ENCODE measurements around the gene MAPKAP1.

DNA sequence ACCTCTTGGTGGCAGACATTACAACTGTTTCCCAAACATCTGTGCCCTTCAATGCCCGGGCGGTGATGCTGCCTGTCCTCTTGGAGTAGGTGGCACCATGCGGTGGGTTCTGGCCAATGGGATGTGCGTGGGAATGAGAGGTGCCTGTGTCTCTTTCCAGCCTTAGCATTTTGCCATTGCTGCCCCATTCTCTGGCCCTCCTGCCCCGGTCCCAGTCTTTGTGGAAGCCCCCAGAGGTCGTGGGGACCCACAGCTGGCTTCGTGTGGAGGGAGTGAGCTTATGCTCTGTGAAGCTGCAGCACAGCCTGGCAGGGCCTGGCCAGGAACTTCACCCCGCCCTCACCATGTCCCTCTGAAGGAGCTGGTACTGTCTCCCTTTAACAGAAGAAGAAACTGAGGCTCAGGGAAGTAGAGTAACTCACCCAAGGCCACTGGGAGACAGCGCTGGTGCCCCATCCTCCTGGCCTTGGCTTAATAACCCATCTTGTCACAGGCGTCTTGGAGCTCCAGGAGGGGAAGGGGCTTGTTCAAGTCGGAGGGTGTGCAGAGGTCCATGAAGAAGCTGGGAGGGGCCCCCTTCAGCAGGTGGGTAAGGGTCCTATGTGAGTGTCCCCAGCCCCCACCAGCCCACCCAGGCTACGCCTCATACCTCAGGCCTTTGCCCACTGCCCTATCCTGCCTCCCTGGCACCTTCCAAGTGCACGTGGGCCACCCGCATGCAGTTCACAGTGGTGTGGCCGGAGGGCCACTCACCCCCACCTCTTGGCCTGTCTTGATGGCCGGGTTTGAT is 271.8 kb downstream of the MAPKAP1 start:
- TF ChIP-seq CTCF (IDR thresholded peaks at IDR 0.05; ENCODE audit: low read depth, low read length), result no peak
- TF ChIP-seq, protein P1, sequence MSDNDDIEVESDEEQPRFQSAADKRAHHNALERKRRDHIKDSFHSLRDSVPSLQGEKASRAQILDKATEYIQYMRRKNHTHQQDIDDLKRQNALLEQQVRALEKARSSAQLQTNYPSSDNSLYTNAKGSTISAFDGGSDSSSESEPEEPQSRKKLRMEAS (IDR thresholded peaks at IDR 0.05; ENCODE audit: low read depth, low read length), result no peak

Measured in NB4 (cell line).